SKM-1 (cell line): ENCODE results near the gene RAPGEF2.

Experiments
- DNase-seq: peaks from one replicate; lab custom pipeline; 2025; ENCODE audit not compliant: unreplicated experiment; lab: John Stamatoyannopoulos, UW

Gene RAPGEF2

DNA sequence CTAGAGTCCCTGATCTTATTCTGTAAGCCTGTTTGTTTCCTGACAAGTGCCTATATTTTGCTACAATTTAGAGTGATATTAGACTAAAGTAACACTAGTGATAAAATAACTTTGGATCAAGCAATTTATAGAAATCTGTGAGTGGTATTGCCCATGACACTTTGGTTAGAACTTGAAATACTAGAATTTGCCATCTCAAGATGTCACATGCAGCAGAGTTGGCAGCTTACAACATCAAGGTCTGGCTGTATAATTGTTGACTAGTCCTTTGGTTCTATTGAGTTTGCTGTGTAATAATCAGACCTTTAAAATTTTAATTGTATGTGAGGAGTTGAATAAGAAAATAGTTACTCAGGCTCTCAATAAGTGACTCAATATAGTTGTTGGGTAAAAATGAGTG is 167.1 kb downstream of the RAPGEF2 start:
- no peak for DNase-seq

GRCh38 chr4:159271856-159272255 is 169.0 kb downstream of the RAPGEF2 start:
- peak; percentile 79 for DNase-seq

DNA sequence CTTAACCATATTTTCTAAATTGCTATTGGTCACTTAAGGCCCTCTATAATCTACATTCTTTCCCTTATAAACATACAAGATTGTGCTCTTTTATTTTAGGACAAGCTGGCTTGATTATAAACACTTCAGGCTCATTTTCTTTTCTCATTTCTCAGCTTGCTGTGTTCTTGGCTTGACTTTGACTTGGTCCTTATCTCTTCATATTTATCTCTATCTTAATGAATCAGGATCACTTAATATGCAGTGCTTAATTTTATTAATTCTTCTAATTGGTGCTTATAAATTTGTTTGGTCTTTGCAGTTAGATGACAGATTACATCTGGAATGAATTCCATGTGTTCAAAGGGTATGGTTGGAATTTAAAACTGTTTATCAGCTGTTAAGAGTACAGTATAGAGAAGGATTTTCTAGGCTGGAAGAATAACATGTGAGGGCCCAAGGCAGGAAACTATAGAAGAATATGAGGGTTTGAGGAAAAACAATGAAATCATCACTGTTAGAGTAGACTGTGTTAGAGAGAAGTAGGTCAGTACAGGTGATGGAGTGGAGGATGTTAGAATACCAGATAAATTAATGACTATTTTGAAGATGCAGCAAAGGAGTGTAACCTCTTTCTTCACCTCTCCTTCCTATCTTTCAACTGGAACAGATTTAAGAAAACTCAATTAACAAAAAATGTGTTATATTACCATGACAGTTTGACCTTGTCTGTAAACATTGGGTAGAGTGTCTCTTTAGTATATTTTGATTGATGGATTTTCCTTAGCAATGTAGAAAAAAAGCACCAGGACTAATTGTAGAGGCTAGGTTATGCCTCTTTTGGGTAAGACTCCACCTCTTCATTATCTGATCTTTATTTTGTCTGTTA is 169.6 kb downstream of the RAPGEF2 start:
- no peak for DNase-seq

GRCh38 chr4:159273141-159273438 is 170.2 kb downstream of the RAPGEF2 start:
- no peak for DNase-seq

DNA sequence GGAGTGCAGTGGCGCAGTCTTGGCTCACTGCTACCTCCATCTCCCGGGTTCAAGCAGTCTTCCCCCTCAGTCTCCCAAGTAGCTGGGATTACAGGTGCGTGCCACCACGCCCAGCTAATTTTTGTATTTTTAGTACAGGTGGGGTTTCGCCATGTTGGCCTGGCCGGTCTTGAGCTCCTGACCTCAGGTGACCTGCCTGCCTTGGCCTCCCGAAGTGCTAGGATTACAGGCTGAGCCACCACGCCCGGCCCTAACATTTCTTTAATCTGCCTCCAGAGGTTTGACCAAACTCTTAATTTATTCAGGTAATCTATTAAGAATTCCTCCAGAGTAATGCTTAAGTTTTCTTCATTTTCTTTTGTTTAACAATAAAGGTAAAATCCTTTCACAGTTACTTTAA is 171.0 kb downstream of the RAPGEF2 start:
- DNase-seq: no peak

DNA sequence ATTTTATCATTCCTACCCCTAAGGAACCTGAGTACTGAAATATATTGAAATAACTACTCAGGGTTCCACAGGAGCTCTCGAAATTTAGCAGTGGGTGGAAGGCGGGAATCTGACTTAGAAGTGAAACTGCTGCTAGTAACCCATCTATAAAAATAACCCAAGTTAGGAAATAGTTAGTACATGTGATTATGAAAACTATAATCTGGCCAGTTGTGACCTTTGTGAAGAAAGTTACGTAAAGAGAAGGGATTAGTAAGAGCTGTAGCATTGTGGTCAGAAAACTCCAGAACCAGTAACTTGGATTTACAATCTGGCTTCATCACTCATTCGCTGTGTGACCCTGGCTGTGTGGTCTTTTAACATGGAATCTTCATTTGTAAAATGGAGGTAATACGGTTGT is 175.5 kb downstream of the RAPGEF2 start:
- peak; percentile 51 for DNase-seq

- DNase-seq: no peak
These were observed 176.2 kb downstream of the RAPGEF2 start for GRCh38 chr4:159279084-159279483.

- DNase-seq: no peak
These were observed 177.7 kb downstream of the RAPGEF2 start for GRCh38 chr4:159280442-159281172.

DNA sequence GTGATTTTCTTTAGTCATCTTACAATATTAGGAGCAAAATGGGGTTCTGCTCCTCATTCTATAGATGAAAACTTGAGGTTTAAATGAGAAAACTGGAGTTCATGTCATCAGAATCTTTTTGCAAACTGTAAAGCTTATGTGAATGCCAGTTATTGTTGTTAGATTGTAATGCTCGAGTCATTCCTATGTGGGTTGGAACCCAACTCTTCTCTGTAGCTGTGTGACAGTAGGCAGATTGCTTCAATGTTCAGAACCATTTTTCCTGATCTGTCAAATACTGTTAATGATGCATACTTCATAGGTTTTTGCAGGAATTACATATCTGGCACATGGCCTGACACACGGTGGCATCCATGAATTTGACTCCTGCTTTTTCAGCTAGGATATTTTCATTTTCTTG is 178.9 kb downstream of the RAPGEF2 start:
- no peak for DNase-seq

DNA sequence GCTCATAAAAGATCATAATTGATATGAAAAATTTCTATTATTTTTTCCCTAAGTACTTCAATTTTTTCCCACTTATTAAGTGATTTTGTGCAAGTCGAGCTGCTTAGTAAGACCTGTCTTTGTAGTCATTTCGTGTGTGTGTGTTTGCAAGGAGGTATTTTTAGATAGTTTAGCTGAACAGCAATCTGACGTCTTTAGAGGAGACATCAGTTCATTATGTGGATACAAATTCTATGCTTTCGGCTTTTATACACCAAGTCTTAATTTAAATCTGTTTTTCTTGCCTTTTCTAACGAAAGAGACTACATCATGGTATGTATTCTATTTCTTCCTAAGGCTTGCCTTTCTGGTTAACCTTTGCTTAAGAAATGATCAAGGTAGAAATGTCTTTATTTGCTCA is 179.4 kb downstream of the RAPGEF2 start:
- DNase-seq: no peak

DNA sequence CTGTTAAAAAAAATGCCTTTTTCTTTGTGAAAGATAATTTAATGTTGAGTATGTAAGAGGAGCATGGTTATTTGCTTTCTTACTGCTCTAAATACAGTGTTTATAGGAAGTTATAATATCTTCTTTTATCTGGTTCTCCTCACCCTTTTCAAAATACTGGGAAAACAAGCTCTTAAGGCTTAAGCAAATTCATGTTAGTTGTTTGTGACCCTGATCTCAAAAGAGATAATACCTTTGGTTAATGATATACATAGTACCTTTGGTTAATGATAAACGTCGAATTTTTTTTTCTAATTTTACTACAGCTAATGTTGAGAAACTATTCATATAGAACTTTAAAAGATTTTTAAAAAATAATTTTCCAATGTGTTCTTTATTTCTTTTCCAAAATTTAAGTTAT is 180.1 kb downstream of the RAPGEF2 start:
- no peak for DNase-seq

DNA sequence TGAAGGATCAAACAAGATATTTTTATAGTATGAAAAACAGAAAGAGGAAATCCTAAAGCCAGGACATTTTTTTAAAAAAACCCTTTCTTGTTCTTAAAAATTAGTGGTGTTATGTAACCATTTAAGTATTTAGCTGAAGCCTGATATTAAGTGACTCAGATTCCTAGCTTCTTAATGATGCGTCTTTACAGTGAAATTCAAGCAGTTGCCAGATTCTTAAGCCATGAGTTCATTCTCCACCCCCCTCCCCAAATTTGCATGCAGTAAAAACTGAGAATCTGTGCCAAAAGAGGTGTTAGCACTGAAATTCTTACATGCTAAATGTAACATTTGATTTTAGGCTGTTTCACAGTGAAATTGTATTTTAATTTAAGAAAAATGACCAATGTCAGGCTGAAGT is 180.8 kb downstream of the RAPGEF2 start:
- DNase-seq: no peak

DNA sequence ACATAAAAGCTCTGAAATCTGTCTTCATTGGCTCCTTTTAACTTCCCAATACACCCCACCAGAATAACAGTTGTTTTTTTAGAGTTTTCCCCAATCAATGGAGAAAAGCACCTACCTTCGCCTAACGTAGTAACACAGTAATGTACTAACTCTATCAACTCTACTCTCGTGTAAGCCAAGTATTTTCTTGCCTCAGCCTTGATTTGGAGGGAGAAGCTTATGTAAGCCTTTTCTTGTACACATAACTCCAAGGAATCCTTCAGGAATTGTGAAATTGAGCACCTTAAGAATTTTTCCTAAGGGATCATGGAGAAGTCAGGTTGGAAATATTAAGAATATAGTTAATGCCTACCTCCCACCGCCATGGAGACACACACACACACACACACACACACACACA is 181.2 kb downstream of the RAPGEF2 start:
- DNase-seq: no peak

GRCh38 chr4:159284733-159285132 is 181.9 kb downstream of the RAPGEF2 start:
- DNase-seq: no peak

- no peak for DNase-seq
These were observed 184.9 kb downstream of the RAPGEF2 start for GRCh38 chr4:159287767-159288166.

GRCh38 chr4:159289682-159290081 is 186.8 kb downstream of the RAPGEF2 start:
- no peak for DNase-seq

GRCh38 chr4:159290321-159291030 is 187.6 kb downstream of the RAPGEF2 start:
- no peak for DNase-seq

DNA sequence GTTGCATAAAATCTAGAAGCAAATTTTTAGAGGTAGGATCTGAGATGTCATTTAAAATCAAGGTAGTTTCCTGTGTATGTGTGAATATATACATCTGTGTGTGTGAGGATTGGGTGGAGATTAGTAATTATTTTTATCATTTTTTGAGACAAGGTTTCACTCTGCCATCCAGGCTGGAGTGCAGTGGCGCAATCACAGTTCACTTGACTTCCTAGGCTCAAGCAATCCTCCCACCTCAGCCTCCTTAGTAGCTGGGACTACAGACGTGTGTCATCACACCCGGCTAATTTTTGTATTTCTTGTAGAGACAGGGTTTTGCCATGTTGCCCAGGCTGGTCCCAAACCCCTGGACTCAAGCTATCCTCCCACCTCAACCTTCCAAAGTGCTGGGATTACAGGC is 188.3 kb downstream of the RAPGEF2 start:
- no peak for DNase-seq

DNA sequence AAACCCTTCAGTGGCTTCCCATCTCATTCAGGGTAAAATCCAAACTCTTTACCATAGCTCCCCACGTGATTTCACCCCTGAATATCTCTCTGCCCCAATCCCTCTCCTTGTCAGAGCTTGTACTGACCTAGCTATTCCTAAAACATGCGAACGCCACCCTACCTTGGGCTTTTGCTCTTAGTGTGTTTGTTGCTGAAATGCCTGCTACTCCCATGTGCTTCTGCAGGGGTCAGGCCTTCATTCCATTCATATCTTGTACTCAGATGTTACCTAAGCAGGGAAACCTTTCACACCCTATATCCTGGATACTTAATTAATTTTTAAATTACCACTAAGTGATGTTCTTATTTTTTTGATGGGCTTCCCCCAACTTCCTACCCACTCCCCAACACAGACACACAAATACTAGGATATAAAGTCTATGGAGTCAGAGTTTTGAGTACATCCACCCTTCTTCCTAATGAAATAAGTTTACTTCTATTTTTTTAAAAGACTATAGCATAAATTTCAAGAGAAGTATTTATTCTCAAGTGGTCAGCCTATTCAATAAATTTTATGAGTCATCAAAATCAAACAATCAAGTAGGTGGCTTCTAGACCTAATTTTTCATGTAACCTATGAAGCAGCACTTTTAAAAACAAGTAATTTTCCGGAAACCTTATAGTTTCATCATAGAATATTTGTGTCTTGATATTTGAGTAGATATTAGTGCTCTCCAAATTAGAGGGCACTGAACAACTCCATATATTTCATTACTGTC is 189.4 kb downstream of the RAPGEF2 start:
- no peak for DNase-seq

DNA sequence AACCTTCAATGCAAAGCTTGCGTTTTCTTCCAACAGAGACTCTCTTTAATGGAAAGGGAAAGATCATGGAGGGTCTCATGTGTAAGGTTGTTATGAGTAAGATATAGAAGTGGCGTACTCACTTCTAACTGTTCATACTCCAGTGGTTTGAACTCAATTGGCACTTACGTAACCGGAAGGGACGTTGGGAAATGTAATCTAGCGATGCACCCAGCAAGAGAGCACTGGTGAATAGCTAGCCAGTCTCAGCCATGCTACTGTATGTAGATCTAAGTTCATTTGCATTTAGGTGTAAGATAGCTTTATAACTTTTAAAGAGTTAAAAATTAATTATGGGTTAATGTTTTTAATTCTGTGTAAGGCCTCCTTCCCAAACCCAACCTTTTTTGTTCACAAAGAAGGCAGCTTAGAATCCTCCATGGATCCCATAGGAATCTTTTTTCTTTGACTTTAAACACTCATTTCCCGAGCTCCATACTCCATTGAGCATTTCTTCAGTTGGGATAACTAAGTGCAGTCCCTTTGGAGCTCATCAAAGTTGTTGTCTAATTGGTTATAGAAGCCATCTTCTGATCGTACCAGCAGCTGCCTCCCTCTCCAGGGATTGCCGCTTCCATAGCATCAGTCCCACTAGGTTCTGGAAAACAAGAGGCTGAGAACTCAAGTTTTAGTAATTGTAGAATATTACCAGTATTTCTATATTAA is 191.1 kb downstream of the RAPGEF2 start:
- DNase-seq: no peak

GRCh38 chr4:159296061-159296460 is 193.2 kb downstream of the RAPGEF2 start:
- DNase-seq: no peak
